ENCODE measurements around the gene EPM2A.
"Not testable (repeated sequence)": the region's sequence is repeated elsewhere in the genome, so short reads cannot be mapped to it uniquely, and the experiment has no call there.

The EPM2A gene

DNA sequence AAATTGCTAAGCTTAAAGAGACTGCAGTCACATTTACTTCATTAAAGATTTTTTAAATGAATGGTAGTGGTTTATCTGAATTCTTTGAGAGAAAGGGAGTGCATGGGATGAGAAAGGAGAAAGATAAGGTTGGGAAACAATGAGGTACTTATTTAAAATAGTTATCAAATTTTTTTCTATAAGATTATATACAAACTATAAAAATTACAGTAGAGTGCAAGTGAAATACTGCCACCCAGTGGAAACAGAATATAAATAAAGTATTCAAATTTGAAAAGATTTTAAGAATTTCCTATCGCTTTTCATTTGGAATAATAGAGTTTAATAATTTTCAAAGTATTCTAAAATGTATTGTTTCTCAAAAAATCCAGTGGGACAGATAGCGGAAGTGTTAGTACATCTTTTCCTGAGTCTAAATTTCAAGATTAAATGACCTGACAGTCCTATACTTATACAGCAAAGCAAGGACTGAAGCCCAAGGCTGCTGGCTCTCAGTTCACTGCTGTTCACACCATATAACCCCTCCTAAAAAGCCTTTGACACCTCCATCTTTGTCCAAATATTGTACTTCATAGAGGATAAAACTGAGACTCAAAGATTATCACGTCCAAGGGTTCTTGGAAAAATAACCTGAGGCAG is 31.1 kb downstream of the EPM2A start:
- FAIRE-seq (no peak), DNase-seq (ENCODE audit: insufficient read length) (no peak)
- TF ChIP-seq TAF1 (IDR thresholded peaks at IDR 0.05; ENCODE audit: borderline replicate concordance, low read depth, low read length) (no peak), POLR2A (IDR thresholded peaks at IDR 0.05; ENCODE audit: low read depth, low read length) (no peak), POLR2AphosphoS5 (IDR thresholded peaks at IDR 0.05; ENCODE audit: low read depth, low read length) (no peak)

DNA sequence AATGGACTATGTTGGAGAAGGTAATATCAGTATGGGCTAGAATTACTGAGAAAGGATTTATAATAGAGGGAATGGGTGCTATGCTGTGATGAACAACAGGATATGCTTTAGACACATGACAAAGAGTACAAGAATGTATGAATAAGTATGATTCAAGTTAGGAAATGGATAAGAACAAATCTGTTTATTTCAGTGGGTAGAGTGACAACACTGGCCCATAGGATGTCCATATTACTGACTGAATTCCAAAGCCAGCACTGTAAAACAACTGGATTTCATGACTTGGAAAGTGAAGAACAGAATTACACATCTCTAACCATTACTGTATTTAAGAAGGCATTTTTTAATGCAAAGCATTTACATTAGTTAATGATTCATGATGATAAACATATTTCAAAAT is 35.9 kb downstream of the EPM2A start:
- FAIRE-seq (no peak), DNase-seq (ENCODE audit: insufficient read length) (no peak)
- no peak for TF ChIP-seq TAF1 (IDR thresholded peaks at IDR 0.05; ENCODE audit: borderline replicate concordance, low read depth, low read length)
- TF ChIP-seq POLR2A (IDR thresholded peaks at IDR 0.05; ENCODE audit: low read depth, low read length) = no peak
- no peak for TF ChIP-seq POLR2AphosphoS5 (IDR thresholded peaks at IDR 0.05; ENCODE audit: low read depth, low read length)

DNA sequence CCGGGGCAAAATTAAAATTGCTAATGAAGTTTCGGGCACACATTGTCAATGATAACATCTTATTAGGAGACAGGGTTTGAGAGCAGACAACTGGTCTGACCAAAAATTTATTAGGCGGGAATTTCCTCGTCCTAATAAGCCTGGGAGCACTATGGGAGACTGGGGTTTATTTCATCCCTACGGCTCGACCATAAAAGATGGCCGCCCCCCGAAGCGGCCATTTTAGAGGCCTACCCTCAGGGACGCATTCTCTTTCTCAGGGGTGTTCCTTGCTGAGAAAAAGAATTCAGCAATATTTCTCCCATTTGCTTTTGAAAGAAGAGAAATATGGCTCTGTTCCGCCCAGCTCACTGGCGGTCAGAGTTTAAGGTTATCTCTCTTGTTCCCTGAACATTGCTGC is 37.9 kb downstream of the EPM2A start:
- FAIRE-seq; DNase-seq (ENCODE audit: insufficient read length): not testable (repeated sequence)

DNA sequence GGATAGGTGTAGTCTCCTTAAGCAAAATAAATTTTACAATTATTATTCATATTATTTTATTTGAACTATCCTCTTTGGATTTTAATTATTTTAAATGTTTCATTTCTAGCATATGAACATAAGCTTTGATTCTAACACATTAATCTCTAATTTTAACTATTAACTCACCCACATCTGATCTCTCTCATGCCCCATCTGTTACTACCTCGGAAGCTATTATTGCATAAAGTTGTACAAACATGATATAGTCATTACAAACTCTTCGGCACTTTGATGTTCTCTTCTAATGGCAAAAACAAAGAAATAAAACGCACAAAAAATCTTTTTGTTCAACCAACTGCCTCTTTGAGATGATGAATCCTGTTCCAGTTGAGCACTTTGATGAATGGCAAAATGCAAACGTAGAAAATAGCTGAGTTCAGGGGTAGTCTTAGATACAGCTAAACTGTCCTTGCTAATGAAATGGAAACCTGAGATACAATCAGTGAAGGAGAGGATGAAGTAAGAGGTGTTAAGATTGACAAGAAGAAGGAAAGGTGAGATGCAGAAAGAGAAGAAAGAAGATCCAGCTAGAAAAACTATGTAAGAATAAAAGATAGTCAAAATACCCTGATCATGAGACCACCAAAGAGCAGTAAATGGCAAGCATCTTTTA is 41.1 kb downstream of the EPM2A start:
- no peak for FAIRE-seq
- no peak for TF ChIP-seq TAF1 (IDR thresholded peaks at IDR 0.05; ENCODE audit: borderline replicate concordance, low read depth, low read length)
- no peak for TF ChIP-seq POLR2A (IDR thresholded peaks at IDR 0.05; ENCODE audit: low read depth, low read length)
- no peak for TF ChIP-seq POLR2AphosphoS5 (IDR thresholded peaks at IDR 0.05; ENCODE audit: low read depth, low read length)
- DNase-seq (ENCODE audit: insufficient read length) = no peak

DNA sequence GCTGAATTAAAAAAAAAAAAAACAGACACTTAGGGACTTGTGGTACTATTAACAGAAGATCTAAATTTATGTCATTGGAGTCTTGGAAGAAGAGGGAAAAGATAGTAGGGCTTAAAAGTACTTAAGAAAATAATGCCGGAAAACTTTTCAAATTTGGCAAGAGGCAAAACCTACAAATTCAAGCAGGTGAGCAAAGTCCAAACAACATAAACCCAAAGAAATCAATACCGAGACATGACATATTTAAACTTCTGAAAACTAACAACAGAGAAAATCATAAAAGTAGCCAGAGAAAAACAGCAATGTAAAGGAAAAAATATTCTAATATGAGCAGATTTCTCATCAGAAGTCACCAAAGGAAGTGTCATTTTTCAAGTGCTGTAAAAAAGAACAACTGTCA is 44.4 kb downstream of the EPM2A start:
- no peak for TF ChIP-seq TAF1 (IDR thresholded peaks at IDR 0.05; ENCODE audit: borderline replicate concordance, low read depth, low read length)
- TF ChIP-seq POLR2A (IDR thresholded peaks at IDR 0.05; ENCODE audit: low read depth, low read length) = no peak
- no peak for TF ChIP-seq POLR2AphosphoS5 (IDR thresholded peaks at IDR 0.05; ENCODE audit: low read depth, low read length)
- DNase-seq (ENCODE audit: insufficient read length) = no peak

DNA sequence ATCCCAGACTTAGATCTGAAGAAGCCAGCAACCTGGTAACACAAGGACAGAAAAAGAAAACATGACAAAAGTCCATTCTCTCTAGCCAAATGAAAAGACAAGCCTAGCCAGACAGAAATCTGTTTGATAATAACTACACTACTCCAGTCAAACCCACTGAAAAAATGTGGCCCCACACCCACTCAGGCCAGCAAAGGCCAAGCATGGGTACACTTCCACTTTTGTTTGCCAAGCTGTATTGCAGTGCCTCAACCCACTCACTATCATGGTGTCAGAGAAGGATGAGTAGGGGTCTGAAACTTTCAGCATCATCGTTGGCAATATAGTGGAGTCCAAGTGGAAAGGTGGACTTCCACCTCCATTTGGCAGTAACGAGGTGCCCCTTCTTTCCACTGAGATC is 45.8 kb downstream of the EPM2A start:
- DNase-seq (ENCODE audit: insufficient read length) = no peak
- FAIRE-seq = no peak
- TF ChIP-seq POLR2AphosphoS5 (IDR thresholded peaks at IDR 0.05; ENCODE audit: low read depth, low read length) = no peak
- no peak for TF ChIP-seq TAF1 (IDR thresholded peaks at IDR 0.05; ENCODE audit: borderline replicate concordance, low read depth, low read length)
- no peak for TF ChIP-seq POLR2A (IDR thresholded peaks at IDR 0.05; ENCODE audit: low read depth, low read length)

More for the DNA sequence above, 44.4 kb downstream of the EPM2A start:
- FAIRE-seq = no peak

DNA sequence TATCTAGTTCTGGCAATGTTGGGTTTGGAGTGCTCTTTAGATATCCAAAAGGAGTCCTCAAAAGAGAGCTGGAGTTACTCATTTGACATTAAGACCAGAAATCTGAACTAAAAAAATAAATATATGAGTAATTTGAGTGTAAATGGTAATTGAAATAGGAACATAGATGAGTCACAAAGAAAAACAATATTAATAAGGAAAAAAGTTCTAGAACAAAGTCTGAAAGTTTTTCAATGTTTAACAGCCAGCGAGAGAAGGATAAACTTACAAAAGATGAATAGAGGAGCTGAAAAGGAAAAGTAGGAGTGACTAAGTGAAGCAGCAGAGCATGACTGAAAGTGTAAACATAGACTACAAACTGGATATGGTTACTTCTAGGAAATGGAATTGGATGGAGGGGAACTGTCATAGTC is 46.8 kb downstream of the EPM2A start:
- TF ChIP-seq TAF1 (IDR thresholded peaks at IDR 0.05; ENCODE audit: borderline replicate concordance, low read depth, low read length) = no peak
- no peak for TF ChIP-seq POLR2A (IDR thresholded peaks at IDR 0.05; ENCODE audit: low read depth, low read length)
- TF ChIP-seq POLR2AphosphoS5 (IDR thresholded peaks at IDR 0.05; ENCODE audit: low read depth, low read length) = no peak
- FAIRE-seq = no peak
- DNase-seq (ENCODE audit: insufficient read length) = no peak

DNA sequence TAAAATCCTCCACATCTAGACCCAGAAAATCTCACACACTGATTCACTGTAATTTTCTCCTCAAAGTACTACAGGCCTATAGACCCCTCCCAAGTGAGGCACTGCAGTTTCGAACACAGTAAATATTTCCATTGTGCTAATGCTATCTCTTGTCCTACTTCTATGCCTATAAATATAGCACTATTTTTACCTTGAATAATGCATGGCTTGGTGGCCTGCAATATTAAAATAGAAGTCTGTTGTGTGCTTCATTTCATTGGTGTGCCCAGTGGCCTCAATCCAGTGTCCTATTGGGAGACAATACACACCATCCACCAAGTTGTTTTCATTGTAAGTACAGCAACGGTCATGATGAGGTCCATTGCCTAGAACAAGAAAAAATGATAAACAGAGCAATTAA is 49.4 kb downstream of the EPM2A start:
- FAIRE-seq = no peak
- TF ChIP-seq TAF1 (IDR thresholded peaks at IDR 0.05; ENCODE audit: borderline replicate concordance, low read depth, low read length) (no peak), POLR2A (IDR thresholded peaks at IDR 0.05; ENCODE audit: low read depth, low read length) (no peak), POLR2AphosphoS5 (IDR thresholded peaks at IDR 0.05; ENCODE audit: low read depth, low read length) (no peak)
- no peak for DNase-seq (ENCODE audit: insufficient read length)

DNA sequence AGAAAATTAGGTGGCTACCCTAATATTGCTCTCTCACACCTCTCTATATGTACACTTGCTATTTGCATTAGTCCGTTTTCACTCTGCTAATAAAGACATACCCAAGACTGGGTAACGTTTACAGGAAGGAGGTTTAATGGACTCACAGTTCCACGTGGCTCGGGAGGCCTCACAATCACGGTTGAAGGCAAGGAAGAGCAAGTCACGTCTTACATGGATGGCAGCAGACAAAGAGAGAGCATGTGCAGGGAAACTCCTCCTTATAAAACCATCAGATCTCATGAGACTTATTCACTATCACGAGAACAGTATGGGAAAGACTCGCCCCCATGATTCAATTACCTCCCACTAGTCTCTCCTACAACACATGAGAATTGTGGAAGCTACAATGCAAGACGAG is 53.4 kb downstream of the EPM2A start:
- DNase-seq (ENCODE audit: insufficient read length) (no peak), FAIRE-seq (no peak)
- TF ChIP-seq POLR2A (IDR thresholded peaks at IDR 0.05; ENCODE audit: low read depth, low read length) (no peak), TAF1 (IDR thresholded peaks at IDR 0.05; ENCODE audit: borderline replicate concordance, low read depth, low read length) (no peak), POLR2AphosphoS5 (IDR thresholded peaks at IDR 0.05; ENCODE audit: low read depth, low read length) (no peak)

DNA sequence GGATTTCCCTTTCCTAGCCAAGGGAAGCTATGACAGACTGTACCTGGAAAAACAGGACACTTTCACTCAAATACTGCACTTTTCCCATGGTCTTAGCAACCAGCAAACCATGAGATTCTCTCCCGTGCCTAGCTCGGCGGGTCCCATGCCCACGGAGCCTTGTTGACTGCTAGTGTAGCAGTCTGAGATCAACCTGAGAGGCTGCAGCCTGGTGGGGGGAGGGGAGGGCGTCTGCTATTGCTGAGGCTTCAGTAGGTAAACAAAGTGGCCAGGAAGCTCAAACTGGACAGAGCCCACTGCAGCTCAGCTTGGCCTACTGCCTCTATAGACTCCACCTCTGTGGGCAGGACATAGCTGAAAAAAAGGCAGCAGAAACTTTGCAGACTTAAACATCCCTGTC is 61.8 kb downstream of the EPM2A start:
- TF ChIP-seq TAF1 (IDR thresholded peaks at IDR 0.05; ENCODE audit: borderline replicate concordance, low read depth, low read length) (no peak), POLR2A (IDR thresholded peaks at IDR 0.05; ENCODE audit: low read depth, low read length) (no peak), POLR2AphosphoS5 (IDR thresholded peaks at IDR 0.05; ENCODE audit: low read depth, low read length) (no peak)
- FAIRE-seq = no peak
- DNase-seq (ENCODE audit: insufficient read length) = no peak

DNA sequence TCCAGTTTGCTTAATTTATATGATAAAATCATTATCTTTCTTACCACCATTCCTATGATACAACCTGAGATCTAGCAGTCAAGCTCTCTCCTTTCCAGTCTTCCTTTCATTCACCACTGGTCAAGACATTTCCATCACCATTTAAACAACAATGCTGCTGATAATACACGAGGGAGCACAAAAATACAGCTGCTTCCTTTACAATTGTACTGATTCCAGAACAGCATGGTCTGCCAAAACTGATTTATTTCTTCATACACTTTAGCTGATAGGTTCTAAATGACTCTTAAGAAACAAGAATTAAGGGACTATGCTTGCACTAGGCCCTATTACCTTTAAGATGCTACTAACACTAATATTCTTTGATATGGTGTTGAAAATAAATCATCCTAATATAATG is 65.0 kb downstream of the EPM2A start:
- DNase-seq (ENCODE audit: insufficient read length) (no peak), FAIRE-seq (no peak)
- TF ChIP-seq TAF1 (IDR thresholded peaks at IDR 0.05; ENCODE audit: borderline replicate concordance, low read depth, low read length) (no peak), POLR2A (IDR thresholded peaks at IDR 0.05; ENCODE audit: low read depth, low read length) (no peak), POLR2AphosphoS5 (IDR thresholded peaks at IDR 0.05; ENCODE audit: low read depth, low read length) (no peak)

DNA sequence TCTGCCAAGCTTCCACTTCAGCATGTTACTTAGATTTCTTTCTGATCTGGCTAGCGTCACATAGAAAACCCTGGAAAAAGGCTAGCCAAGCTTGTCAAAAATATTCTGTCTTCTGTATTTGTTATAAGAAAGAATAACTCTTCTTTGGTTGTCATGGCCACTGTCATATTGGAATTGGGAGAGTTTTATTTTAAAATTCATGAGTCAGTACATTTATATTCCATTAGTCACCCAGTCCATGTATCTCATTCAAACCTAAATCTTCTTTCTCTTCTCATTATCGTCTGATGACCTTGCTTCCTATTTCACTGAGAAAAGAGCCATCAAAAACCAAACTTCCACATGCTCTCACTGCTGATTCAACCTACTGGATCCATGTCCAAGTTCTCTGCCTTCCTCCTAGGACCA is 65.7 kb downstream of the EPM2A start:
- TF ChIP-seq POLR2A (IDR thresholded peaks at IDR 0.05; ENCODE audit: low read depth, low read length) (no peak), POLR2AphosphoS5 (IDR thresholded peaks at IDR 0.05; ENCODE audit: low read depth, low read length) (no peak), TAF1 (IDR thresholded peaks at IDR 0.05; ENCODE audit: borderline replicate concordance, low read depth, low read length) (no peak)
- FAIRE-seq (no peak), DNase-seq (ENCODE audit: insufficient read length) (no peak)
